HG03460 (cell line): ENCODE measurements around the gene WDR1.

Experiments used
- ATAC-seq: cut with Tn5 transposase; IDR thresholded peaks from one replicate; pipeline ENCODE4 v1.9.1; 2021; ENCODE audit not compliant: unreplicated experiment

WDR1 gene

DNA sequence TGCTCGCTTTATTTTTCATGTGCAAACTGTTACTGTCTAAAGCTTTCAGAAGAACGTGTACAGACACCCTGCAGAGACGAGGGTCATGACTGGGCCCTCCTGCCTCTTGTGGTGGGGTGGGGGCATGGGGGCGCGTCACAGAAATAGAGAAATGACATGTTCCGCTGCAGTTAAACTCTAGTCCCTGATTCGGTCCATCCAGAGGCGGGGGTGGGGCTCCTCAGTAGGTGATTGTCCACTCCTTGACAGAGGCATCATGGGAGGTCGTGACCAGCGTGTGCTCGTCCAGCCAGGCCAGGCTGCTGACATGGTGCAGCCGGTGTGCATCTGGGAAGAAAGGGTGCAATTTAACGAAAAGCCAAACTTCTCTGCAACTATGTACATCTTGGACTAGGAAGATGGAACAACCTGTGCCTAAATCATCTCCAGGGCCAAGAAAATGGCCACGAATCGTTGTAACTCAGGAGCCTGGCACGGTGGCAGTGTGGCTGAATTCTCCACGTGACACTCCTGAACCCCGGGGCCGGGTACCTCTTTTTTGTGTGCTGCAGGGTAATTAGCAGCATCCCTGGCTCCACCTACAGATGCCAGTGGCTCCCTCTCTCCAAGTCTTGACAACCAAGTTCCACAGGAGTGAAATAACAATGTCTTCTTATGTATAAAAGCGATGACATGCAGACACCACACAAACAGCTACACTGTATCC lies 41.3 kb downstream of the WDR1 start:
- ATAC-seq = no peak

DNA sequence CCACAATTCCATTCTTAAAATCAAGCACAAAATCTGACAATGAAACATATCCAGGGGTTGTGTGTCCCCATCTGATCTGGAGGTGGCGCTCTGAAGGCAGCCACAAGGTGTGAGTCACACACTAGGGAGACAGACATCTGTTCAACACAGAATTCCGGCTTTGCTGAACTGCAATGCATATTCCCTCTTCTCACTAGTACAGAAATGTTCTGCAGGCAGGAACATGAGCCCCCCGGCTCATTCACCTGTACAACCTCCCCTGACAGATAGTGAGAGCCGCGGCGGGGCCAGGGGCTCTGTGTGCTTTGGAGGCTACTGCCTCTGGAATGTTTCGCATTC lies 41.9 kb downstream of the WDR1 start:
- no peak for ATAC-seq

DNA sequence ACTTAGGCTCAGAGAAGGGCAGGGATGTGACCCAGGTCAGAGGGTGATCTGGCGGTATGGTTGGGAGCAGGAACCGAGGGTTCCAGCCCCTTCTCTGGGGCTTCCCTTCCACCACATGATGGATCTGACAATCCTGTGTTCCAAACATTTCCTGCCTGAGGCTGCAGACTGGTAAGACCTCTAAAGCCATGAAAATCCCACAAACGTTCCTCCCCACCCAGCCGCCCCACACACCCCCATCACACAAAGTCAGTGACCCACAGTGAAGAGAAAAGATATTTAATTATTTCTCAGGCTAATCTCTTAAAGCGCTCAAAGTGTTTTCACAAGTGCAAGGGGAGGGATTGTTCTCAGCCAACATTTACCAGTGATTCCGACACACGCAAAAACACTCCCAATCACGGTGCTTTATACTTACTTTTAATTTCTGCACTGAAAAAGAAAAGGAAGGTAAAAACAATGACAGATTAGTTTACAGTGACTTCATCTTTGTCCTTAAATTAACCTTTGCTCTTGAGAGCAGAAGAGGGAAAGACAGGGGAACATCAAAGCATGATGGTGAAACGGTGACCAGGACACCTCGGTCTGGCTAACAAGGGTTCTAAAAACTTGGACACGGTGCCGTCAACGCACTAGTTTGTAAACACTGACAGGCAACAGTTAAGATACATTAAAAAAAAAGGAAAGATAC lies 42.4 kb downstream of the WDR1 start:
- no peak for ATAC-seq

DNA sequence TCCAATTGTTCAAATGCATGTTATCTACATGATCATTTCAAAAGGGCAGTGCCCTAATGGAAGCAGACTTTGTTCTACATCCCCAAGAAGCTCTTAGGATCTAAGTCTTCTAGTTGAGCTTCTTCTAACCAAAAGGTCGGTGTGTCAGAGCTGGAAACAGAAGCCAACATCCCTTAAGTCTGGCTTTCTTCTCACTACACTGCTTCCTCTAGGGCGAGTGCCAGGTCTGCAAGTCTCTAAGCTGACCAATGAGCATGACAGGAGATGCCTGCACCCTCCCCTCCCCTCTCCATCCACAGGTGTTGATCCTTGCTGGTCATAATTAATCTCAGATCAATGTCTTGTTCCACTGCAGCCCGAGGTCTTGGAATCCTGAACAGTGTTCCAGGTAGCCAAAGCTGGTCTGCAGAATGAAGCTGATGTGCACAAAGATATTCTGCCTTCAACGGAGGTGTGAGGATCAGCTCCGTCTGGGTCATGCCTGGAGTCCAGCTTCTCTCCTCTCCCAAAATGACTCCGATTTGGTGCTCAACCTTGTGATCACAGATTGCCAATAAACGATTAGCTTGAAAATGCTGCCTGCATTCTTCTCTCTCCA lies 44.1 kb downstream of the WDR1 start:
- no peak for ATAC-seq

DNA sequence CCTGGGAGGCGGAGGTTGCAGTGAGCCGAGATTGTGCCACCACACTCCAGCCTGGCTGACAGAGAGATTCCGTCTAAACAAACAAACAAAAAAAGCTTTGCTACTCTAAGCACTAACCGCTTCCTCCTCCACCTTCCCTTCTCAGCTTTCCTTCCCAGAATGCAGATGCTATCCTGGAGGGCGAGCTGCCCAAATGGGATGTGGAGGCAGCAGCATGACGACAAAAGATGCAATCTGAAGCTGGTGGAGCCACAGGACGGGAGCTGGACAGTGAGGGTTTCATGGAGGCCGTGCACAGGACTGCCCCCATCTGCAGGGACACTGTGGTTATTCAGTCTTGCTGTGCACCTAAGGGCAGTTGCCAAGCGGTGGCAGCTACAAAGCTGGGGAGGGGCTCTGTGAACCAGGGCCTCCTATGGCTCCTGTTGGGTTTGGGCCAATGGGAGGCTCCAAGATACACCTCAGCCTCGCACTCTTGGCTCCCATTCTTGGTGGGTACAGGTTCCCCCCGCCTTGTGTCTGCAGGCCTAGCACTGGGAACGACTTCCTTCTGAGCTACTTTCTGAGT lies 47.4 kb downstream of the WDR1 start:
- ATAC-seq = no peak

DNA sequence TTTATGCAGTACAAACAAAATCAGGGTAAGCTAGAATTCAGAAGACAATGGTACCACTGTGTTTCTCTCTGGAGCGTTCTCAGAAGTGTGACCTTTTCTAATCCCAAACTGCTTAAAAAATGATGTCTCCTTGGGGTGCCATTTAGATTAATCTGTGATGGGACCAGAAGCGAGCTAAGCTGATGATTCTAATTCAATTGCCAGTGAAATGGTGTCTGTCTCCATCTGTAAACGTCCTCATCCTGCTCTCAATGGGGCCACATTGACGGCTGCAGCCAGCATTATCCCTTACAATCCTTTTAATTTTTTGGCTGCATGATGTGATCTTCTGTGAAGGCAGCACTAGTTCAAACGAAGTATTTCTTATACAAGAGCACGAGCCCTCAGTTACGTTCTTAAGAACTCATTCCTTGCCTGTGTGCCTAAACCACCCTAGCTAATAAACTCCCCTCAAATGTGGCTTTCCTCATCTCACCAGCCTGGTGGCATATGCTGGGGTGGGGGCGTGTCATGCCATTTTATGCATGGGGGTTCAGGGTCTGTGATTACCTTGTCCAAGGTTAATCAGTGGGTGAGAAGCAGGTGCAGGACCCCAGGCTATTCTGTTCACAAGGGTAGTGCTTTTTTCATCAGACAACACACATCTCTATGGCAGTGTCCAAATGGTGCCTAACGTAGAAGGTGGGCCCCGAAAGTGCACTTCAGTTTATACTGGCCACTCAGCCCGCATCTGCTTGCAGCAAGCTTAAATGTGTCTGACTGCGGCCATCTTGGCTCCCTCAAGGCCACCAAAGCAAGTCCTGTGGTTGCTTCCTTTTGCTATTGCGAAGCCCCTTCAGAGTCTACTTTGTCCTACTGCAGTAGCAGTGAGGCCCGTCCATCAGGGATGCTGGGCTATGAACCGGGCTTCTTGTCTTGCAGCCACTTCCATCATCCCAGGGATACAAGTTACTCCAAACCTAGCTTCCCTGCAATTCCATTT lies 49.6 kb downstream of the WDR1 start:
- ATAC-seq = no peak

DNA sequence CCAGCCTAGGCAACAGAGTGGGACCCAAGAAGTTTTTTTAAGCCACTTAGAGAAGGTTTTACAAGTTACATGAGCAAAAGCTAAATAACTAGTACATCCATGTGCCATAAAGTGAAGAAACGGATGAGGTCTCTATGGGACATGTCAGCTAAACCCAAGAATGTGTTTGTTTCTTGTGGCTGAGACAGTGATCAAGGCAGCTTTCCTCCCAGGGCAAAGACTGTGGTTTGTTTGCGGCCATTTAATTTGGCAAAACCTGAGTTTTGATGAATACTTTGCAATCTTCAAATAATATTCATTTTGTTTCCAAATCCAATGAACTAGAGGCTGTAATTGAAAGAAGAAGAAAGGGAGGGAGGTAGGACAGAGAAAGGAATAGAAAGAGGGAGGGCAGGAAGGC lies 50.4 kb downstream of the WDR1 start:
- no peak for ATAC-seq

DNA sequence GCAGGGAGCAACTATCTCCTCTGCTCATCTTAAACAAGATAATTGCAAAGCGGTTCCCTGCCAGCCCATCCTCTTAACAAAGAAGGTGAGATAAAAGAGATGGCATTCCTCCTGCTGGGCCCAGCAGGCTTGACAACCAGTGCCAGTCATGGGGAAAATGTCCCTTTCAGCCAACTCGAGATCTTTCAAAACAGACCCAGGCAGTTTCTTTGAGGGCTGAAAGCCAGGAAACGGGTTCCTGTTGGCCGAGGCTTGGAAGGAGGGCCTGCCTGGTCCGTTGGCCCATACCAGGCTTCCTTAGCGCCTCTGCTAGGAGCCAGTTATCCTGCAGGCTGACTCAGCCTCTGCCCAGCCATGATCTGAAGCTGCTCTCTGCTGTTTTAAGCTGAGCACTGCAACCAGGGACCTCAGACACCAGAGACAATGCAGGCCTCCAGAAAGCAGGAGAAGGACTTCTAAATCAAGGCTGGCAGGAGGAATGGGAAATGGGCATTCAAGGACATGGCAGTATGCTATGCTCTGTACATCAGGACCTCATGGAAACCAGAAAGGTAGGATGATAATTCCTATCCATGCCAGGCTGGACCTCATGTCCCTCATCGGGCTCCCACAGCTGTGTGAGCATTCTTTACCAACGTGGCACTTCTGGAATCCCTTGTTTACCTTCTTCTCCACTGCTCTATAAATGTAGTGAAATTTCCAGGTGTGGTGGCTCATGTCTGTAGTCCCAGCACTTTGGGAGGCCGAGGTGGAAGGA lies 52.9 kb downstream of the WDR1 start:
- no peak for ATAC-seq

DNA sequence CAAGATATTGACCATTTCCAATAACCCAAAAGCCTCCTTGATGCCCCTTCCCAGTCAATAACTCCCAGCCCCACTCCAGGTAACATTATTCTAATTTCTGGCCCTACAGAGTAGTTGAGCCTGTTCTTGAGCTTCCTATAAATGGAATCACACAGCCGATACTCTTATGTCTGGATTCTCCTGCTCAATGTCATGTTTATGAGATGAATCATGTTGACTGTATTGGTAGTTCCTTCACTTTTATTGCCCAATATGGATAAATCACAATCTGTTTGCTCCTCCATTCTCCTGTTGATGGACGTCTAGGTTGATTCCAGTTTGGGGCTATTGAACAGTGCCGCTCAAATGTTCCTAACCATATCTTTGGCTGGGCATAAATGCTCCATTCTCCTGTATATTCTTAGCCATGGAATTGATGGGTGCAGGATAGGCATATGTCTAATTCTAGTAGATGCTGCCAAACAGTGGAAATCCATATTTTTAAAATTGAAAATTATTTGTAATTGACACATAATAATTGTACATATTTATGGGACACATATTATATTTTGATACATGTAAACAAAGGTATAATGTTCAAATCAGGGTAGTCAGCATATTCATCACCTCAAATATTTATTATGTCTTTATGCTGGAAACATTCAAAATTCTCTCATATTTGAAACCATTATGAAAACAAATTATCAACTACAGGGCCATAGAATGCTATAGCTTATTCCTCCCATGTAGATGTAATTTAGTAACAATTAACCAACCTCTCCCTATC lies 54.8 kb downstream of the WDR1 start:
- no peak for ATAC-seq

DNA sequence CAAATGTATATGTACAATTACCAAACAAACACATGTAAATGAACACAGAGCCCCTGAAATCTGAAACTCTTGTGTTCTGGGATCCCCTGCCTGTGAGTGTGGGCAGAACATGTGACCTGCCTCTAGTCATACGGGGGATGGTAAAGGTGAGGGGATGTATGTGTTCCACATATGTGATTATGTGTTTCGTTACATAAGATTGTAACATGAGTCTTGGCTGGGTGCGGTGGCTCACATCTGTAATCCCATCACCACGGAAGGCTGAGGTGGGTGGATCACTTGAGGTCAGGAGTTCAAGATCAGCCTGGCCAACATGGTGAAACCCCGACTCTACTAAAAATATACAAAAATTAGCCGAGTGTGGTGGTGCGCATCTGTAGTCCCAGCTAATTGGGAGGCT lies 58.2 kb downstream of the WDR1 start:
- ATAC-seq = no peak

DNA sequence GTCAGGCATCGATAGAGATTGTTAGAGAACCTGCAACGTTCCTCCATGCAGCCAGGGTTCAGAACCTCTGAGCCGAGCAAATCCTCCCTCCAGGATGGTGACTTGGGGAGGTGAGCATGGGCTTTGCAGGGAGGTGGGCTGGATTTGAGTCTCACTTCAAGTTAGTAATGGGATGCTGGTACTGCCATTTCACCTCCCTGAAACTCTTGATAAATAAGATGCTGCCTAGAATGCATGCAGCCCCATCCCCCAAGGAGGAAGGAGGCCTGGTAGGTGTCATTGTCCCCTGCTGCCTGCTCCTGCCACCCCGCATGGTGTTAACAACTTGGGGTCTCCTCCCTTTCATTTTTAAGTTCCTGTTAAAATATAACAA lies 59.6 kb downstream of the WDR1 start:
- no peak for ATAC-seq

DNA sequence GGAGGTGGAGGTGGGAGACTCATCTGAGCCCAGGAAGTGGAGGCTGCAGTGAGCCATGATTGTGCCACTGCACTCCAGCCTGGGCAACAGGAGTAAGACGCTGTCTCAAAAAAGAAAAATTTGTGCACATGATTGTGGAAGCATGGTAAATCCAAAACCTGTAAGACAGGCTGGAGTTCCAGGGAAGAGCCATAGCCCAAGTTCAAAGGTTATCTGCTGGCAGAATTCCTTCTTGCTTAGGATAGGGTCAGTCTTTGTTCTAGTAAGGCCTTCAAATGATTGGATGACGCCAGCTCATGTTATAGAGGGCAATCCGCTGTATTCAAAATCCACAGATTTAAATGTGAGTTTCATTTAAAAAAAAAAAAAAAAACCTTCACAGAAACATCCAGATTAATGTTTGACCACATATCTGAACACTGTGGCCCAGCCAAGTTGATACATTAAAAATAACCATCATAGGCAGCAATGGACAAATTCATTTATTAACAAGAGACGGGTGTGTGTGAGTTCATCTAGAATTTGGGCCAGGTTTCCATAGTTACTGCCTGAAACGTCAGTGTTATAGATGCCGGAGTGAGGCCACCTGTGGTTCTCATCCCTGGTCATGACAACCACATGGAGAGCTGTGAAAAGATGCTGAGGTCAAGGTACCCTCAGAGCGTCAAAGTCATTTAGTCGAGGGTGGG lies 60.1 kb downstream of the WDR1 start:
- no peak for ATAC-seq

DNA sequence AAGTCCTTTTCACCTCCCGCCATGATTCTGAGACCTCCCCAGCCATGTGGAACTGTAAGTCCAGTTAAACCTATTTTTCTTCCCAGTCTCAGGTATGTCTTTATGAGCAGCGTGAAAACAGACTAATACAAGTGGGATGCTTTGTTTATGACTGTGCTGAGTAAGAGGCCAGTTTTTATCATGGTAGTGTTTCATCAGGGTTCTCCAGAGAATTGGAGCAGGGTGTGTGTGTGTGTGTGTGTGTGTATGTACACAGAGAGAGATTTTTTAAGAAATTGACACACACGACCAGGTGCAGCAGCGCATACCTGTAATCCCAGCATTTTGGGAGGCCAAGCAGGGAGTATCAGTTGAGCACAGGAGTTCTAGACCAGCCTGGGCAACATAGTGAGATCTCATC lies 60.7 kb downstream of the WDR1 start:
- no peak for ATAC-seq

DNA sequence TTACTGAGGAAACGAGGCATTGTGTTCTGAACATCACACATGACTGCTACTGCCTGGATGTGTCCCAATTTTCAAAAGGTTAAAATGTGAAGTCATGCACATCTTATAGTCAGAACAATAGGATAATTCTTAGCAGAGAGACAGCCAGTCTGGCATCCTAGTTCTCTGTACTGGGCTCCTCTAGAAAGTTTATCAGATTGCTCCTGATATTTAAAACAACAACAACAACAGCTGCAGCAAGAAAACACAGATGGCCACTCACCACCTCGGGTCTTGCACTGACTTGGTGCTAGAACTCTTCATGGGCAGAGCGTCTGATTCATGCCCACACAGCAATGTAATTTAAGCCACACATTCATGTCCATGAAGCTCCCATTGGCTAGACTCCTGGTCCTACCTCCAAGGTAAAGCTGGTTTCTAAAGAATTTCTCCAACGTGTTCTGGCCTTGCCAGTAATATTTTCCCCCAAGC lies 62.0 kb downstream of the WDR1 start:
- no peak for ATAC-seq

DNA sequence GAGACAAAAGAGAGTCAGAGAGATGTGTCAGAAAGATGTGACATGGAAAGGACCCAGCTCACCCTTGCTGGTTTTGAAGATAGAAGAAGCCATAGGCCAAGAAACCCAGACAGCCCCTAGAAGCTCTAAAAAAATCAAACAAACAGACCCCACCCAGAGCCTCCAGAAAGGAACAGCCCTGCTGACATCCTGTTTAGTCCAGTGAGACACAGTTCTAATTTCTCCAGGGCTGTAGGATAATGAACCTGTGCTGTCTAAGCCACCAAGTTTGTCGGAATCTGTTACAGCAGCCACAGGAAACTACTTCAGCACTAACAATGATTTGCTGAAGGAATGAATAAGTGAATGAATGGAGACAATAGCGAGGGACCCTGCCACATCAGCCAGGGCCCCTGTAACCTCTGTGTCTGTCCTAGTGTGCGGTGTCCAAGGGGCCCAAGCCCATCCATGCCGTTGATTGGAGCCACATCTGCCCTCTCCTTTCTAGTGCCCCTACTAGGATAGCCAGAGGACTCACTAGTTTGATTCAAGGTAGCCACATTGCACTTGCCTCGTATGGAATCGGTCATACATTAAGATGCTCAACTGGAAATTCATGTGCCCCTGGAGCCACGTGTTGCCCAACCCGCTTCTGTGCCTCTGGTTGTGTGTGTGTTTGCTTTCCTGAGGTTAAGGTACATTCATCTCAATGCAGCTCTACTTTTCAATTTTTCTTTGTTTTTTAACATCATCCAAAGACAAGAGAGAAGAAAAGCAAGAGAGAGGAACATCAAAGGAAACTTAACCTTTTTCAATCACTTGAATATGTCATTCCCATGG lies 62.8 kb downstream of the WDR1 start:
- ATAC-seq = no peak

DNA sequence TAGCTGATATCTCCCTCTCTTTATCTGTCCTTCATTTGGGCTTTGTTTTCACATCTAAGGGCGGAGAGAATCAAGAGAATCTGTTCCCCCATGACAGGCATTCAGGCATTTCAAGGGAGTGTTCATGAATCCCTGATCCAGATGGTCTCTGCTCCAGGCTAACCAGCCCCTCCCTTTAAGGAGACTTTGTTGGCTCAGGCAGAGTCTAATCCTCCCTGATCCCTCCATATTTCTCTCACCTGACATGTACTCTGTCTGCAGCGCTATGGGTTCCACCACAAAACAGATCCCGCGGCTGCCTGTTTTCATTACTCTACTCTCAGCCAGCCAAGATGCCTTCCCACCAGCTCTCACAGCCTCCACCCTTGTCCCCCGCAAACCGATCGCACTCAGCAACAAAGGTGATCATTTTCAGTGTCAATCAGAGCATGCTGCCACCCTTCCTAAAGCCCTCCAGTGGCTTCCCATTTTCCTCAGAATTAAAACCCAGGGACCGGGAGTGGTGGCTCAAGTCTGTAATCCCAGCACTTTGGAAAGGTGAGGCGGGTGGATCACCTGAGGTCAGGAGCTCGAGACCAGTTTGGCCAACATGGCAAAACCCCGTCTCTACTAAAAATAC lies 65.0 kb downstream of the WDR1 start:
- no peak for ATAC-seq

DNA sequence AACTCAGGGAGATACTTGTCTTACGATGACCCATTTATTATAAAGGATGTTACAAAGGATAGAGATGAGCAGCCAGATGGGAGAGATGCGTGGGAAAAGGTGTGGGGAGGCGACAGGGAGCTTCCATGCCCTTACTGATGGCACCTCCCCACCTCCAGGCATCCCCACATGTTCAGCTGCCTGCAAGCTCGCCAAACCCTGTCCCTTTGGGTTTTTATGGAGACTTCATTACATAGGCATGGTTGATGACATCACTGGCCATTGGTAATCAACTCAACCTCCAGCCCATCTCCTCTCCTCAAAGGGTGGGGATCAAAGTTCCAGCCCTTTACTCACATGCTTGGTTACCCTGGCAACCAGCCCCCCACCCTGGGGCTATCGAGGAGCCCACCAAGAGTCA lies 65.9 kb downstream of the WDR1 start:
- no peak for ATAC-seq

DNA sequence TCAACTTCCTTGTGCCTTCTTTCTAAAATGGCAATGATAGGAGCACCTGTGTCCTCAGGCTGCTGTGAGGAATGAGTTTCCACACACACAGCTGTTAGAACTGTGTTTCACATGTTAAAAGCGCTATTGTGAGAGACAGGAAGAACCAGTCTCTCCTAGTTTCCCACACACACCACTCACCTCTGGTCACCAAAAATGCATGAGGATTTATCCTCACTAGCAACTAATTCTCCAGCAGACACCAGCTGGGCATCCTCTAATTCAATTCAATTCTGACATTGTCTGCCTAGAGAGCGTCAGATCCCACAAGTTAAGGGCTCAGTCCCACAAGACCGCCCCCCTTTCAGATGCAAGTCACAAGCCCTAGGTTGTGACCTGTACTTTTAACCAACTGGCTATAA lies 66.3 kb downstream of the WDR1 start:
- ATAC-seq = no peak
